Stimulated activated CD4-positive, alpha-beta T cell treated with anti-CD3 and anti-CD28 coated beads, Interleukin-1b, Interleukin-23, amount 100 ng/mL, for 1 hour (primary cell): ENCODE measurements around the gene PLD2.

Experiments
- DNase-seq, 2 donors: peaks; one replicate each; pipeline ENCODE4 v3.0.0-alpha.2; 2020; ENCODE audit warnings: low read depth in 2 of 2

The PLD2 gene, protein sequence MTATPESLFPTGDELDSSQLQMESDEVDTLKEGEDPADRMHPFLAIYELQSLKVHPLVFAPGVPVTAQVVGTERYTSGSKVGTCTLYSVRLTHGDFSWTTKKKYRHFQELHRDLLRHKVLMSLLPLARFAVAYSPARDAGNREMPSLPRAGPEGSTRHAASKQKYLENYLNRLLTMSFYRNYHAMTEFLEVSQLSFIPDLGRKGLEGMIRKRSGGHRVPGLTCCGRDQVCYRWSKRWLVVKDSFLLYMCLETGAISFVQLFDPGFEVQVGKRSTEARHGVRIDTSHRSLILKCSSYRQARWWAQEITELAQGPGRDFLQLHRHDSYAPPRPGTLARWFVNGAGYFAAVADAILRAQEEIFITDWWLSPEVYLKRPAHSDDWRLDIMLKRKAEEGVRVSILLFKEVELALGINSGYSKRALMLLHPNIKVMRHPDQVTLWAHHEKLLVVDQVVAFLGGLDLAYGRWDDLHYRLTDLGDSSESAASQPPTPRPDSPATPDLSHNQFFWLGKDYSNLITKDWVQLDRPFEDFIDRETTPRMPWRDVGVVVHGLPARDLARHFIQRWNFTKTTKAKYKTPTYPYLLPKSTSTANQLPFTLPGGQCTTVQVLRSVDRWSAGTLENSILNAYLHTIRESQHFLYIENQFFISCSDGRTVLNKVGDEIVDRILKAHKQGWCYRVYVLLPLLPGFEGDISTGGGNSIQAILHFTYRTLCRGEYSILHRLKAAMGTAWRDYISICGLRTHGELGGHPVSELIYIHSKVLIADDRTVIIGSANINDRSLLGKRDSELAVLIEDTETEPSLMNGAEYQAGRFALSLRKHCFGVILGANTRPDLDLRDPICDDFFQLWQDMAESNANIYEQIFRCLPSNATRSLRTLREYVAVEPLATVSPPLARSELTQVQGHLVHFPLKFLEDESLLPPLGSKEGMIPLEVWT

DNA sequence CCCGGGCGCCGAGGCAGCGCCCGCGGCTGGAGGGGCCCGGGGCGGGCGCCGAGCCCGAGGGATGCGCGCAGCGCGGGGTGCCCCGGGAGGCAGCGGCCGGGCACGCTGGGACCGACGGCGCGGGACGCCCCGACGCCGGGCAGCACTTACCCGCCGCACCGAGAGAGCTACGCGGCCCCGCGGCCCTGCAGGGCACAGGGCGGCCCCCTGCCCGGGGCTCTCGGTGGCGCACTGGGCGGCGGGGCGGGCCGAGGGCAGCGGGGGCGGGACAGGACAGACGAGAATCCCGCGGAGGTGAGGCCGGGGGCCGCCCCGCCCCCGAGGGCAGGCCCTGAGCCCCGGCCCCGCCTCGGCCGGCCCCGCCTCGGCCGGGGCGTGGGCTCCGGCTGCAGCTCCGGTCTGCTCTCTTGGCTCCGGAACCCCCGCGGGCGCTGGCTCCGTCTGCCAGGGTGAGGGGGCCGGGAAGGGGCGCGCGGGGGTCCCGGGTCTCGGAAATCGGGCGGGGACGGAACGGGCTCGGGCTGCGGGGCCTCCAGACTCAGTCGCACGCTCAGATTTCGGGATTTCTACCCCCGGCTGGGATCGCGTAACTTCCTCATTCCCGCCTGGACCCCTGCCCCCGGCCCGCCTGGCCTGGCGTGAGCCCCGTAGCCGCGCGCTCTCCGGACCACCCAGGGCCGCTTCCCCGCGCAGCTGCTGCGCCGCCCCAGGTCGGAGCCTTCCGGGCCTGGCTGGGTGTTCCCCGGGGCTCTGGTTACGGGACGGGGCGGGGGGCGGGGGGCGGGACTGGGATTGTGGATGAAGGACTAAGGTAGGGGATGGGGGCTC lies at the start of gene PLD2:
TSS of gene PLD2 (plus strand) at position 376 of the 828 bp plus-strand sequence. CDS start 621 bp downstream, outside the sequence.
- DNase-seq, result peak; percentile 61 to 73

- no peak for DNase-seq
These were observed 47.1 kb upstream of the PLD2 start for GRCh38 chr17:4759776-4760236.

- DNase-seq, result no peak
These were observed 42.4 kb upstream of the PLD2 start for GRCh38 chr17:4764595-4764994.

DNA sequence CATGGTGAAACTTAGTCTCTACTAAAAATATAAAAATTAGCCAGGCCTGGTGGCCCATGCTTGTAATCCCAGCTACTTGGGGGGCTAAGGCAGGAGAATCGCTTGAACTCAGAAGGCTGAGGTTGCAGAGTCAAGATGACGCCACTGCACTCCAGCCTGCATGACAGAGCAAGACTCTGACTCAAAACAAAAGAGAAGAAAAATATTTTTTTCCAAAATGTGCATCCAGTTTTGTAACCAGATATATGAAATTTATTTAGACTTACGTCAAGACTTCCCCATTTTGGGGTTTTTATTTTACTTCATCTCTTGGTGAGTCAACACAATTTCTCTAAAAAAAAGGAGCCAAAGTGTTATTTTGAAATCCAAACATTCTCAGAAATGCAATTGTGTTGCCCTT lies 40.8 kb upstream of the PLD2 start:
- no peak for DNase-seq

- DNase-seq, result no peak
These were observed 40.2 kb upstream of the PLD2 start for GRCh38 chr17:4766723-4767122.

DNA sequence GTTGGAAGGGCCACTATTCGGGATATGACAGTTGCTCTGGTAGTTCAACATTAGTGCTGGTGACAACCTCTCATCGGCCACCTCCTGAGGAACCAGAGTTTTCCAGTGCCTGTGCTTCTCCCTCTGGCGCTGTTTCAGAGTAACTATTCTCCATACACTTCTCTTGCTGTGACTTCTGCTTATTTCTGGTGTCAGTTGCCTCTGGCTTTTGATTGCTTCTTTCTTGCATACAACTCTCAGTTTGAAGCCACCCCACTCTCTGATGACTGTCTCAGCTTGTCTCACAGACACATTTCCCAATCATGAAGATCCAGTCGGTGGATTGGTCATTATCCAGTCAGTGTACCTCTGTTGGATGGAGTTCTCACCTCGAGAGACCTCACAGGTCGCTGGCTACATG lies 38.7 kb upstream of the PLD2 start:
- DNase-seq, result no peak

DNA sequence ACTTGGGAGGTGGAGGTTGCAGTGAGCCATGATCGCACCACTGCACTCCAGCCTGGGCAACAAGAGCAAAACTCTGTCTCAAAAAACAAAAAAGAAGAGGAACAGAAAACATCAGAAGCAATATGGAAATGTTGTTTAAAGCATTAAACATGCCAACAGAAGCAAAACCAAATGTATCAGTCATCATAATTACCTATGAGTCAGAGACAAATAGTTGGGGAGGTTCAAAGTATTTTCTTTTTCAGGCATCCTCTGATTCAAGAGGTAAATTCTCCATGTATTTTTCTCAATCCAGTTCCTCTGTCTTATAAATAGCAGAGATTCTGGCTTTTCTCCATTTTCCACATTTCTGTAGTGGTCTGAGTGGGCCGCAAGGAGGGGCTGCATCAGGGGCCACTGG lies 37.3 kb upstream of the PLD2 start:
- DNase-seq, result no peak

GRCh38 chr17:4771519-4772234 lies 35.3 kb upstream of the PLD2 start, which contains the start of gene TM4SF5:
TSS of gene TM4SF5 (plus strand) at chr17:4771886. CDS start at chr17:4771923, 37 bp downstream.
- DNase-seq, result no peak

DNA sequence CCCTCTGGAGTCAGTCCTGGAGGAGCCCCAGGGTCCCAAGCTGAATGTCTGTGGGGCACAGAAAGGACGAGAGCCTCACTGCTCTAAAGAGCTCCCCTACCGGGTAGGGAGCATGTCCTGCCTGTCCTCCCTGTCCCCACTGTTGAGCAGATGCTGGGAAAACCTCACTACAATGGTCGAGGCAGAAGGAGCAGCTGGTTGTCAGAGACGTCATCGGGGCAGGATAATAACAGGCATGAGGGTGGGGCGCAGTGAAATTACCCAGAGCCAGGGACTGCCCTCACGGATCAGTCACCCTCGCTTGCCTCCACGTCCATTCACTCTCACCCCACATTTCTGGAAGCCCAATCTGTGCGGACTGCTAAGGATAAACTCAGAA lies 34.7 kb upstream of the PLD2 start:
- no peak for DNase-seq

- no peak for DNase-seq
These were observed 28.8 kb upstream of the PLD2 start for GRCh38 chr17:4777969-4778760.

DNA sequence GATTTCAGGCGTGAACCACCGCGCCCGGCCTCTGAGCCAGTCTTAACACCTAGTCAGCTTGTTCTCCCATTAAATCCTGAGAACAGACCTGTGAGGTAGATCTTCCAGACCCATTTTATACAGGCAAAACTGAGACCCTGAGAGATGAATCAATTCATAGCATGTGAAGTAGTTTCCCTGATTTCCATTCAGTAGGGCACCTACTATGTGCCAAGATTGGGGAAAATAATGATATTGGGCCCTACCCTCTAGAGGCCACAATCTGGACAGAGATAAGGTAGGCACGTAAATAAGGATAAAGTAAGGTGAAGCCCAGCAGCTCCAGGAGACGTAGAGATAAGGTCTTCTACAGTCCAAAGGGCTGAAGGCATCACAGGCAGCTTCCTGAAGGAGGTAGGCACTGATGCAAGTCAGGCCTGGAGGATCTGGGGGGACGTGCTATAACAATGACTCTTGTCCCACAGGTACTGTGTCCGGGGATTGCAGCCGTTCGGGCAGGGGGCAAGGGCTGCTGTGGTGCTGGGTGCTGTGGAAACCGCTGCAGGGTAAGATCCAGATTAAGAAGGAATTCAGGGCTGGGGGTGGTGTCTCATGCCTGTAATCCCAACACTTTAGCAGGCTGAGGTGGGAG lies 26.5 kb upstream of the PLD2 start:
- no peak for DNase-seq

DNA sequence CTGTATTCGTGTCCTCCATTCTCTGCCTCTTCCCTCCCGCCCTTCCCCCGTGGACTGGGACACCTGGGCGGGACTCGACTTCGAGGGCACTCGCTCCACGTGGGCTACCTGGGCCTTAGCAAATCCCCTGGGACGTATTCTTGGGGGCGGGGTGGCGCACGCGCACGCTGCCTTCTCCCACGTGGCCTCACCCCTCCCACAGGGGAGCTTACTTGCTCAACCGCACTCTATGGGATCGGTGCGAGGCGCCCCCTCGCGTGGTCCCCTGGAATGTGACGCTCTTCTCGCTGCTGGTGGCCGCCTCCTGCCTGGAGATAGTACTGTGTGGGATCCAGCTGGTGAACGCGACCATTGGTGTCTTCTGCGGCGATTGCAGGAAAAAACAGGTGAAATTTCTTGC lies 24.3 kb upstream of the PLD2 start:
- DNase-seq, result no peak

DNA sequence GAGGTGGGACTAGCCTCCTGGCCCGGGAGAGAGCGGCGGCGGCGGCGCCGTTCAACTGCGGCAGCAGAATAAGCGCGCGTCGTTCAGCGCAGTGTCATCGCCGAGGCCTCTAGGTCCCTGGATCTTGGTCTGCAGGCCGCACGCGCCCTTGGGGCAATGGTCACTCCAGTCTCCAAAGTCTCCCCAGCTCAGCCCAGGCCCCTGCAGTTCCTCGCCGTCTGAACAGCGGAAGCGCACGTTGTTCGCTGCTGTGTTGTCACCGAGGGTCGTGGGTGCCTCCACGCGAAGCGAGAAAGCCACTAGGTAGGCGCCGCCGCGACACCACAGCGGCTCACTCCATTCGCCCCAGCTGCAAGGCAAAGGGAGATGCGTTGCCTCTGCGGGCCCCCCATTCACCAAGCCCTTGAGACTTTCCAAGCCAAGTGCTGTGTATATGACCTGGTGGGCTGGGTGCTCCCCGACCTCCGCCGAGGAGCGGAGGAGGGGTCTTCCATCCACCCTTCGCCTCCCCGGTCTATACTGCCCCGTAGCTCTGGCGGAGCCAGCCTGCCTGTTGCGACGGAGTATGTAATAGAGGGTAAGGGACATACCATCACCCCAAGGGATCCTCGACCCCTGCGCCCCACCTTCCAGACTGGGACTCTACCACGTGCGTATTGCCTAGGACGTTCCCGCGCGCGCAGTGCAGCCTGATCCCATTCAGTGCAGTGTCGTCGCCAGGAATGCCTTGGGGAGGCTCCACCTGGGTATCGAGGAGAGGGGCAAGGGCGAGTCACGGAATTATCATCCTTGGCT lies 21.4 kb upstream of the PLD2 start:
- DNase-seq, result no peak

- no peak for DNase-seq
These were observed 20.8 kb upstream of the PLD2 start, which contains the start of gene VMO1 for GRCh38 chr17:4786106-4786511. TSS of gene VMO1 (minus strand) at chr17:4786364. CDS start at chr17:4786352, 12 bp downstream.

DNA sequence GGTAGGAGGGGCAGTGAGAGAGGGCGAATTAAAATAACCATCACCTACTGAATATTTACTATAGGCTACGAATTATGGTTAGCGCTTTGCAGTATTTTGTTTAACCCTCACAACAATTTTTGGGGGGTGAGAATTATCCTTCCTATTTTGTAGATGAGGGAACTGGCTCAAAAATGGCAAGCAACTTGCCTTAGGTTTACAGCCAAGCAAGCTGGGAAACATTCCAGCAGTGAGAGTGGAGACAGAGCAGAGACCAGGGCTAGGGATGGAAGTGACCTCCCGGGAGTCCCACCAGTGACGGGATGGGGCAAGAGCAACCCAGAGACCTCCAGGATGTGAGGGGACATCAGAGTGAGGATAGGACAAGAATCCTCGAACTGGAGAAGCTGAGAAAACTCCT lies 20.4 kb upstream of the PLD2 start:
- no peak for DNase-seq

GRCh38 chr17:4788159-4788806 lies 18.7 kb upstream of the PLD2 start:
- DNase-seq, result no peak

DNA sequence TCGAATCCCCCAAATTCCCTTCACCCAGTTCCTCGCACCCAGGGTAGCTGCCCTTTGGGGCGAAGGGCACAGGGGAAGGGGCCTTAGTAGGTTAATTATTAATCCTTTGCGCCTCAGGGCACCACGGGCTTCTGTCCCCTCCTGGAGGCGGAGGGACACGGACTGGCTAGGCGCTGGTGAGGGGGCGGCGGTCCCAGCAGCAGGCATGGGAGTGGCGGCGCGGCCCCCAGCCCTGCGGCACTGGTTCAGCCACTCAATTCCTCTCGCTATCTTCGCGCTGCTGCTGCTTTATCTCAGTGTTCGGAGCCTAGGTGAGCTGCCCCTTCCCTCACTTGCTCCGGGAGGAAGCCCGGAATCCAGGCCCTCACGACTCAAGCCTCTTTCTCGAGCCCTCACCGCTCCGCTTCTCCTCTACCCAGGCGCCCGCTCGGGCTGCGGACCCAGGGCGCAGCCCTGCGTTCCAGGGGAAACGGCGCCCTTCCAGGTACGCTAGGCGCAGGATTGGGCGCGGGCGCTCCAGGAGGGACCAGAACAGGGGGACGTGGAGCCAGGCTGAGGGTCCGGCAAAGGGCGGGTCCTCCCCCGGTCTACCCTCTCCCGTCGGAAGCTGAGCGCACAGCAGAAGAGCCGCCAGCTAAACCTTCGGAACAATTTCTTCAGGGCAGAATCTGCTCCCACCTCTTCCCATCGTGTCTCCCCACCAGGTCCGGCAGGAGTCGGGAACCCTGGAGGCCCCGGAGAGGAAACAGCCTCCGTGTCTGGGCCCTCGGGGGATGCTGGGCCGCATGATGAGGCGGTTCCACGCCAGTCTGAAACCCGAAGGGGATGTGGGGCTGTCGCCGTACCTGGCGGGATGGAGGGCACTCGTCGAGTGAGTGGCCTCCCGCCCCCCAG lies 17.9 kb upstream of the PLD2 start, which contains the start of gene GLTPD2:
TSS of gene GLTPD2 (plus strand) at position 158 of the 894 bp plus-strand sequence. CDS start at position 206, 48 bp downstream.
- no peak for DNase-seq
